GM18861 (cell line): ENCODE measurements around the gene SF3A2.
A peak's percentile ranks its signal among the peaks of the same experiment; 100 is the strongest.
"Not testable (repeated sequence)": the region's sequence is repeated elsewhere in the genome, so short reads cannot be mapped to it uniquely, and the experiment has no call there.

ENCODE experiments used
- ATAC-seq: cut with Tn5 transposase; IDR thresholded peaks from one replicate; pipeline ENCODE4 v1.9.1; 2021; ENCODE audit not compliant: unreplicated experiment

SF3A2 gene, protein sequence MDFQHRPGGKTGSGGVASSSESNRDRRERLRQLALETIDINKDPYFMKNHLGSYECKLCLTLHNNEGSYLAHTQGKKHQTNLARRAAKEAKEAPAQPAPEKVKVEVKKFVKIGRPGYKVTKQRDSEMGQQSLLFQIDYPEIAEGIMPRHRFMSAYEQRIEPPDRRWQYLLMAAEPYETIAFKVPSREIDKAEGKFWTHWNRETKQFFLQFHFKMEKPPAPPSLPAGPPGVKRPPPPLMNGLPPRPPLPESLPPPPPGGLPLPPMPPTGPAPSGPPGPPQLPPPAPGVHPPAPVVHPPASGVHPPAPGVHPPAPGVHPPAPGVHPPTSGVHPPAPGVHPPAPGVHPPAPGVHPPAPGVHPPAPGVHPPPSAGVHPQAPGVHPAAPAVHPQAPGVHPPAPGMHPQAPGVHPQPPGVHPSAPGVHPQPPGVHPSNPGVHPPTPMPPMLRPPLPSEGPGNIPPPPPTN

GRCh38 chr19:2236314-2237050 lies at the start of gene SF3A2, which contains the start of gene PLEKHJ1:
SF3A2 (plus strand) TSS chr19:2236824; CDS start chr19:2243419, 6,595 bp downstream.
PLEKHJ1 (minus strand) TSS chr19:2236329; CDS start chr19:2236248, 81 bp downstream.
- ATAC-seq: peak; percentile 70

GRCh38 chr19:2187159-2187558 lies 49.5 kb upstream of the SF3A2 start:
- no peak for ATAC-seq

- ATAC-seq: no peak
Measured at GRCh38 chr19:2188708-2189385, 47.8 kb upstream of the SF3A2 start.

DNA sequence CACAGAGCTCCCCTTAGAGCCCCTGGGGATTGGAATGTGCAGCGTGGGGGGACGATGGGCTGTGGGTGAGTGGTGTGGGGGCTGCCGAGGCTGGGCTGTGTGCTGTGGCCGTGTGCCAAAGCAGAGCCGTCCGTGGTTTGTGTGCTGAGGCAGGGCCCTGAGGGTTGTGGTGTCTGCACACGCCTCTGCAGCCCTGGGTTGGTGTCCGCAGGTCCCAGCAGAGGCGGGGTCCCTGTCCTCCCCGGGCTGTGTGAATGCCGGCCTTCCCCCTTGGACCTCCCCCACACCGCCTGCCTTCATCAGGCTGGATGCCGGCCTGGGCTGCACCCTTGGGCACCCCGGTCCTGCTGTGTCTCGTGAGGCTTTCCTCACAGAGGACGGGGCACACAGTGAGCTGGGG lies 46.7 kb upstream of the SF3A2 start:
- ATAC-seq: no peak

DNA sequence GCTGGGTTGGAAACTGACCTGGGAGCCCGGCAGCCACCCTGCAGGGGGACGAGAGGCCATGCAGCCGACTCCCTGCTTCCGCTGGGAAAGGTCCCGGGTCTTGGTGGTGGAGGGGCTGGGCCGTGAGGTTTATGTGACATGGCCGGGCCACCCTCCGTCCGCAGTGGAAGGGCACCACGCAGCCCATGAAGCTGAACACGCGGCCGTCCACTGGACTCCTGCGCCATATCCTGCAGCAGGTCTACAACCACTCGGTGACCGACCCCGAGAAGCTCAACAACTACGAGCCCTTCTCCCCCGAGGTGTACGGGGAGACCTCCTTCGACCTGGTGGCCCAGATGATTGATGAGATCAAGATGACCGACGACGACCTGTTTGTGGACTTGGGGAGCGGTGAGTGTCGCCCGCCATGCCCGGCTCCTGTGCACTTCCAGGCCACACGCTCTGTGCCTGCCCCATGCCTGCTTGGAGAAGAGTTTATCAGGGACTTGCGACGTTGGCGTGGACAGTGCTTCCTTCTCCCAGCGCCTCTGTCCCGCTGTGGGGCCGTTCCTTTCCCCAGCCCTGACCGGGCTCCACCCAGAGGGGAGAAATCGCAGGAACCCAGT lies 45.7 kb upstream of the SF3A2 start:
- ATAC-seq: no peak

GRCh38 chr19:2191456-2192310 lies 44.9 kb upstream of the SF3A2 start:
- ATAC-seq: no peak

DNA sequence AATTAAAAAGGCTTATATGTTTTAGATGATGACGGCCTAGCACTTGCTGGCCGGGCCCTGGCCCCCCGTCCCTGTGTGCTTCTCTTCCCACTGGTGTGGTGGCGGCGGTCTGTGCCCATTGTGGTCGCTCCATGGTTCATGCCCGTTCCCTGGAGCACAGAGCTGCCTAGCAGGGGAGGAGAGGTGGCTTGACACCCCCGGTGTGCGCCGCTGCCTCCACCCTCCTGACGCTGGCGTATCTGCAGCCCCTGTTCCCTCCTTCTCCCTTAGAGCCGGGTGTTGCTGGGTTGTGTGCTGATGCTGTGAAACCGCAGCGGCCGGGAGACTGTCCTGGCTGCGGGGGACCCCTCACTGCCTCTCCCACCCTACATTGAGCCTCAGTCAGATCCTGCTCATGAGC lies 43.8 kb upstream of the SF3A2 start:
- ATAC-seq: no peak

DNA sequence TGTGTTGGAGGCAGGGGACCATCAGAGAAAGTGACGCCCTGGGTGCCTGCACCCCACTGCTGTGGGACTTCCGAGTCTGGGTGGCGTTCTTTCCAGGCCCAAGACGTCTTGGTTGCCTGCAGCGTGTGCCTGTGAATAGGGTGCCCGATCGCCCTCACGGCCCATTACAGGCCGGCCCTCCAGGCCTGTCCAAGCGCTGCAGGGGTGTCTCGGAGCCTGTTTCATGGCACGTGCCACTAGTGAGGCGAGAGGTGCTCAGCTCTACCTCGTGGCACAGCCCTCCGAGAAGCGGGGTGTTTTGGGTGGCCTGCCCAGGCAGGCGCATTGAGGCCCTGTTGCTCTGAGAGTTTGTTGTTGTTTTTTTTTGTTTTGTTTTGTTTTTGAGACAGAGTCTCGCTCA lies 42.8 kb upstream of the SF3A2 start:
- ATAC-seq: no peak

DNA sequence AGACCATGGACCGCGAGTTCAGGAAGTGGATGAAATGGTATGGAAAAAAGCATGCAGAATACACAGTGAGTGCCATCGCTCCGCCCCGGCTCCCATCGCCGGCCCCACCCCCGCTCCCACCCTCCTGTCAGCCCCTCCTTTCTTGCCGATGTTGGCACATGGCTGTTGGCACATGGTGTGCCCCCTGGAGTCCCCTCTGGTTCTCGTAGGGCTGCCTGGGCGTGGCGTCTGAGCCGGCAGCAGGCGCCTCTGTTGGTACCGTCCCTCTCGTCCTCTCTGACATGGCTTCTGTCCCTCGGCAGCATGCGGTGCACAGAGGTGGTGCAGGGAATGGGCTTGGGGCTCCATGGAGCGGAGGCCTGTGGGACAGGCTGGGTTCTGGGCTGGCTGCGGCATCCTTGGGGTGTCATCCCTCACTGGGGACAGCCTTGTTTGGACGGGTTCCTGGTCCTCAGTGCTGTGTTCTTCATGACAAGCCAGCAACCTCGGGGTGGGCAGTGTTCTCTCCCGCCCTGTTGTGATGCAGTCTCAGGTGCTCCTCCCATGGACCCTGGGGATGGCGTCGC lies 42.0 kb upstream of the SF3A2 start:
- no peak for ATAC-seq

DNA sequence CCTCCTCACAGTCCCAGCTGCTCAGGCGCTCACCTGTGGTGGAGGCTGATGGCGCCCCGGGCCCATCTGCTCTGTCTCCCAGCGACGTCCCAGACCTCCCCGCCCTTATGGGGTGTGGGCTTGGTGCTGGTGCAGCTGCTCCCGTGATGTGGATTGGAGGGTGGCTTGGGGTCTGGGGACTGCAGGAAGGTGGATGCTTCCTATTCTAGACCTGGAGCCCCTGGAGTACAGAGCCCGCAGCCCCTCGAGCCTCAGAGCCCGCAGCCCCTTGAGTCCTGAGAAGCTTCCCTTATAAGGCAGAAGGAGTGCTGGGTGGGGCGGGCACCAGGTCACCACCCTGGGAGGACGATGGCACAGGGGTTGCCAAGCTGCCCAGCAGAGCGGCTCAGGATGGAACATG lies 41.3 kb upstream of the SF3A2 start:
- no peak for ATAC-seq

DNA sequence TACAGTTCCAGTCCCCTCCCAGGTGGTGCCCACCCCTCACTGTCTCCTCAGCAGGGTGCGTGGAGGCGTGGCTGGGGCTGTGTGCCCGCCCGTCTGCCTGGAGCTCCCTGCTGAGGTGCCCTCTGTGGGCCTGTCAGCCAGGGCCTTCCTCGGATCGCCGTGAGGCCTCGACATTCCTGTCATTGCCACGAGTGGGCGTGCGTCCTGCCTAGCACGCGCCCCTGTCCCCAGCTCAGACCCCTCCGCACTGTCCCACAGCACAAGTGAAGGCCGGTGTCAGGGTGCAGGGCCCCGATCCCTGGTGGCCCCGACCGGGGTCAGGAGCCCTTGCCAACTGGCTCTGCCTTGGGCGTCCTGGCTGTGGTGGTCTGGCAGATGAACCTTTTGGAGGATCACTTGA lies 40.7 kb upstream of the SF3A2 start:
- no peak for ATAC-seq

- ATAC-seq: no peak
Measured at GRCh38 chr19:2197270-2197669, 39.4 kb upstream of the SF3A2 start.

GRCh38 chr19:2198317-2198716 lies 38.3 kb upstream of the SF3A2 start:
- ATAC-seq: no peak

DNA sequence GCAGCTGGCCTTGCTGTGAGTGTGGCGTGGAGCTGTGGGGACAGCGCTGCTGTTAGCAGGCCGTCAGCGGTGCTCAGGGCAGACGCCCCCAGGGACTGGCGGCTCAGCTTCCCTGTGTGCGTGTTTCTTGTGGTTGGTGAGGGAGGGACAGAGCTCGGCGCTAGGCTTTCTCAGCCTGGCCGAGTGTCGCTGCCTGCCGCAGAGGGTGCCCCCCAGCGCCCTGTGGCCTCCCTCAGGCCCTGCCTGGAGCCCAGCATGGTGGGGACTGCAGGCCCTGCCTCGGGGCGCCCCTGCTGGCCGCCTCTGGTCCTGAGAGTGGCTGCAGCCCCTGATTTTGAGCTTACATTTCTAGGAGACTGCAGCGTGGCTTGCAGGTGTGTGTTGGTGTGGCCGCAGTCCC lies 37.4 kb upstream of the SF3A2 start:
- ATAC-seq: no peak

- ATAC-seq: no peak
Measured at GRCh38 chr19:2199861-2200623, 36.6 kb upstream of the SF3A2 start.

DNA sequence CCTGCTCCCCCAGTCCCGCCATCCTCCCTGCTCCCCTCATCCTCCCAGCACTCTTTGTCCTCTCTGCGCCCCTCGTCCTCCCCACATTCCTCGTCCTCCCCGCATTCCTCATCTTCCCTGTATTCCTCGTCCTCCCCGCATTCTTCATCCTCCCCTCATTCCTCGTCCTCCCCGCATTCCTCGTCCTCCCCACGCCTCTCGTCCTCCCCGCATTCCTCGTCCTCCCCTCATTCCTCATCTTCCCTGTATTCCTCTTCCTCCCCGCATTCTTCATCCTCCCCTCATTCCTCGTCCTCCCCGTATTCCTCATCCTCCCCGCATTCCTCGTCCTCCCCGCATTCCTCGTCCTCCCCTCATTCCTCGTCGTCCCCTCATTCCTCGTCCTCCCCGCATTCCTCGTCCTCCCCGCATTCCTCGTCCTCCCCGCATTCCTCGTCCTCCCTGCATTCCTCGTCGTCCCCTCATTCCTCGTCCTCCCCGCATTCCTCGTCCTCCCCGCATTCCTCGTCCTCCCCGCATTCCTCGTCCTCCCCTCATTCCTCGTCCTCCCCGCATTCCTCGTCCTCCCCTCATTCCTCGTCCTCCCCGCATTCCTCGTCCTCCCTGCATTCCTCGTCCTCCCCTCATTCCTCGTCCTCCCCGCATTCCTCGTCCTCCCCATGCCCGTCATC lies 35.9 kb upstream of the SF3A2 start:
- not testable (repeated sequence) for ATAC-seq

GRCh38 chr19:2201473-2202148 lies 35.0 kb upstream of the SF3A2 start:
- ATAC-seq: no peak

DNA sequence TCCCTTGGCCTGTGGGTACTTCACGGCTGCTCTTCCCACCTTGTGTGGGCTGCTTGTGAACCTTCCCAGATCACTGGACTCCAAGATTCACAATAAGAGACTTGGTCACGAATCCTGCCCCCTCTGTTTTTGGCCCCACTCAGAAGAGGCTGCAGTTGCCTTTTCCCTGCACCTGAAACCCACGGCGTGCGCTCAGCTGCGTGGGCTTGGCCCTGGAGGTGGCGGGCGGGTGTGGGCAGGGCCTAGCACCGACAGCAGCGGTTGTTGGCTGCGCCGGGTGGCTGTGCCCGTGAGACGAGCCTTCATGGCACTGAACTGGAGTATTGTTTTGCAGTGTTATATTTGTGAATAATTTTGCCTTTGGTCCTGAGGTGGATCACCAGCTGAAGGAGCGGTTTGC lies 34.3 kb upstream of the SF3A2 start:
- no peak for ATAC-seq
